ENCODE measurements around the gene TALDO1.

Gene TALDO1

GRCh38 chr11:777288-778255, 30.3 kb downstream of the TALDO1 start, which contains the start of gene GATD1:
Gene GATD1, minus strand, starts transcription at chr11:777487. Its CDS starts 25 bp downstream, at chr11:777462.
- no peak within 1 kb of the TSS for H2AFZ ChIP-seq (ENCODE audit: low read length)

GRCh38 chr11:778976-779954, 32.0 kb downstream of the TALDO1 start:
- H2AFZ ChIP-seq (ENCODE audit: low read length), result no peak overlapping the region
- H3K4me1 ChIP-seq (ENCODE audit: insufficient read depth, low read length, severe bottlenecking), result peaks cover 44% of the 10 kb centered on the region
- H3K27me3 ChIP-seq (ENCODE audit: insufficient read depth, low read length), result no peaks in the 10 kb centered on the region
- H3K9me3 ChIP-seq (ENCODE audit: low read length), result no peaks in the 10 kb centered on the region
- H3K9ac ChIP-seq (ENCODE audit: low read length), result no peak overlapping the region; the same call in 1 of the 2 replicates
- peaks cover 47% of the 10 kb centered on the region for H3K36me3 ChIP-seq (ENCODE audit: insufficient read depth, low read length)
- TF ChIP-seq EZH2 (IDR thresholded peaks at IDR 0.05; ENCODE audit: borderline replicate concordance, low read length) (no peak), CTCF (IDR thresholded peaks at IDR 0.05; ENCODE audit: low read length) (peak; percentile 22; the same call in 1 of the 2 replicates)
- no peak overlapping the region for H3K27ac ChIP-seq (ENCODE audit: low read depth, low read length, poor library complexity, severe bottlenecking)
- H3K4me2 ChIP-seq (ENCODE audit: low read length), result peak overlapping the region; percentile 33; the same call in 1 of the 2 replicates
- no peaks in the 10 kb centered on the region for H3K9me2 ChIP-seq (ENCODE audit: low read depth, low read length)
- no peaks in the 10 kb centered on the region for H4K20me1 ChIP-seq (ENCODE audit: insufficient read depth, low read length)
- peaks cover 19% of the 10 kb centered on the region for H3K79me2 ChIP-seq (ENCODE audit: insufficient read depth, low read length)
- no peak overlapping the region for H3K4me3 ChIP-seq (ENCODE audit: low read depth, low read length, poor library complexity, severe bottlenecking)
- no peaks in the 10 kb centered on the region for H3F3A ChIP-seq (ENCODE audit: insufficient read depth, low read length)

More at GRCh38 chr11:777288-778255, 30.3 kb downstream of the TALDO1 start, which contains the start of gene GATD1:
- peaks cover 44% of the 10 kb centered on the region for H3K4me1 ChIP-seq (ENCODE audit: insufficient read depth, low read length, severe bottlenecking)
- H3K79me2 ChIP-seq (ENCODE audit: insufficient read depth, low read length), result peaks cover 19% of the 10 kb centered on the region
- H3K4me2 ChIP-seq (ENCODE audit: low read length), result peak within 1 kb of the TSS; percentile 84
- TF ChIP-seq EZH2 (IDR thresholded peaks at IDR 0.05; ENCODE audit: borderline replicate concordance, low read length) (no peak), CTCF (IDR thresholded peaks at IDR 0.05; ENCODE audit: low read length) (no peak)
- H3K36me3 ChIP-seq (ENCODE audit: insufficient read depth, low read length), result peaks cover 49% of the 10 kb centered on the region
- H3F3A ChIP-seq (ENCODE audit: insufficient read depth, low read length), result no peaks in the 10 kb centered on the region
- H3K27ac ChIP-seq (ENCODE audit: low read depth, low read length, poor library complexity, severe bottlenecking), result peak within 1 kb of the TSS; percentile 26
- H3K27me3 ChIP-seq (ENCODE audit: insufficient read depth, low read length), result no peaks in the 10 kb centered on the region
- H3K9me2 ChIP-seq (ENCODE audit: low read depth, low read length), result no peaks in the 10 kb centered on the region
- peak within 1 kb of the TSS; percentile 93 for H3K4me3 ChIP-seq (ENCODE audit: low read depth, low read length, poor library complexity, severe bottlenecking)
- H3K9ac ChIP-seq (ENCODE audit: low read length), result peak within 1 kb of the TSS; percentile 83
- no peaks in the 10 kb centered on the region for H4K20me1 ChIP-seq (ENCODE audit: insufficient read depth, low read length)
- H3K9me3 ChIP-seq (ENCODE audit: low read length), result no peaks in the 10 kb centered on the region

GRCh38 chr11:779955-780532, 32.8 kb downstream of the TALDO1 start:
- Histone ChIP-seq H3K4me1 (ENCODE audit: insufficient read depth, low read length, severe bottlenecking) (peaks cover 42% of the 10 kb centered on the region), H3F3A (ENCODE audit: insufficient read depth, low read length) (no peaks in the 10 kb centered on the region), H3K9ac (ENCODE audit: low read length) (no peak overlapping the region), H3K27me3 (ENCODE audit: insufficient read depth, low read length) (no peaks in the 10 kb centered on the region), H3K4me2 (ENCODE audit: low read length) (no peak overlapping the region), H3K79me2 (ENCODE audit: insufficient read depth, low read length) (peaks cover 17% of the 10 kb centered on the region), H3K9me3 (ENCODE audit: low read length) (no peaks in the 10 kb centered on the region), H4K20me1 (ENCODE audit: insufficient read depth, low read length) (no peaks in the 10 kb centered on the region), H3K36me3 (ENCODE audit: insufficient read depth, low read length) (peaks cover 50% of the 10 kb centered on the region), H3K27ac (ENCODE audit: low read depth, low read length, poor library complexity, severe bottlenecking) (no peak overlapping the region), H3K9me2 (ENCODE audit: low read depth, low read length) (no peaks in the 10 kb centered on the region), H2AFZ (ENCODE audit: low read length) (no peak overlapping the region), H3K4me3 (ENCODE audit: low read depth, low read length, poor library complexity, severe bottlenecking) (no peak overlapping the region)
- no peak for TF ChIP-seq EZH2 (IDR thresholded peaks at IDR 0.05; ENCODE audit: borderline replicate concordance, low read length)
- no peak for TF ChIP-seq CTCF (IDR thresholded peaks at IDR 0.05; ENCODE audit: low read length)
